ENCODE data around the gene AGRN.
A peak's percentile ranks its signal among the peaks of the same experiment; 100 is the strongest.
"Not testable (repeated sequence)": the region's sequence is repeated elsewhere in the genome, so short reads cannot be mapped to it uniquely, and the experiment has no call there.

AGRN gene

DNA sequence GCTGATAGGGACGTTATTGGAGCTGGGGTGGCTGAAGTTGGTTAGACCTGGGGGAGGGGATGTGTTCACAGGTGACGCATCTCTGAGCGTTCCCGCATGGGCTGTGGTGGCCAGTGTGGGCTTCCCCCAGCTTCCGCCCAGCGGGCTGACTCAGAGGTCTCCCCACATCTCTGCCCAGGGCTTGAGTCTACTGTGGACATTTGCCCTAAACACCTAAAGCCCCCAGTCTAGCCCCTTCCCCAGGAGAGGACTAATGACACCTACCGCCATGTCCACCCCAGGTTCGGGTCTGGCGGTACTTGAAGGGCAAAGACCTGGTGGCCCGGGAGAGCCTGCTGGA is 2.0 kb downstream of the AGRN start:
- DNase-seq, result no peak

DNA sequence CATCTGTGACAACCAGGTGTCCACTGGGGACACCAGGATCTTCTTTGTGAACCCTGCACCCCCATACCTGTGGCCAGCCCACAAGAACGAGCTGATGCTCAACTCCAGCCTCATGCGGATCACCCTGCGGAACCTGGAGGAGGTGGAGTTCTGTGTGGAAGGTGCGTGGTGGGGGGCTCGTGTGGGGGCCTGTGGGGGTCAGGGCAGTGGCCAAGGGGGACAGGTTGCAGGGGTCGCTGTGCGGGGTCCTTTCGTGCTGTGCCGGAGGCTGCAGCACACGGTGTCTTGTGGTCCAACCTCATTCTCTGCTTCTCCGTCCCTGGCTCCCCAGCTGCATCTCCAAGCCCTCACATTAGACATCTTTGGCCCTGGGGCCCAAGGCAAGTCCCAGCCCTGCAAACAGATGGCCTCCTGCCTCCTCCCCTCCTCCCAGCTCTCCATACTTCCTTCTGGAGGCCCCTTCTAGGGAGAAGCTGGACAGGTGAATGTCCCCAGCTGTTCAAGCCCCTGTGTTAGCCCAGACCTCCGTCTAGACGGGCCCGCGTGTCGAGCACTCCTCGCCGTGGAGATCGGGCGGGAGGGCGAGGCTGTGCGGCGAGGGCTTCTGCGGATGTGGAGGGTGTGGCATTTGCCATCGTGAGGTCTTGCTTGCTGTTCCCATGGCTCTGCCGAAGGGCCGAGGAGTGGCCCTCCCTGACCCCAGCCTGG is 2.5 kb downstream of the AGRN start:
- DNase-seq, result no peak

DNA sequence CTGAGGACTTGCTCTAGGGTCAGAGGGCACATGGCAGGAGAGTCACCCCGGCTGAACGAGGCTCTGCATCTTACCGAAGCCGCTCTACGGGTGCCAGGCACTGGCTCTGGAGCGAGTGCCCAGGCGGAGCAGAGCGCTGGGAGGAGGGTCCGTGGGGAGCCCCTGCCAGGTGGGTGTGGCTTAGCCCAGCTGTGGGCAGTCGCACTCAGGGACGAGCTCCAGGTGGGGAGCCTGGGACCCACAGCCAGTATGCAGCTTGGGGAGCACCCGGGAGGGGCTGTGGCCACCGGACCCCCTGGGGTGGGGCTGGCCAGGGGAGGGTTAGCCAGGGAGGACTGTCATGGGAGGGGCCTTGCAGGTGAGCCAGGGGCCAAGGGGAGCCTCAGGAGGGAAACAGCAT is 3.8 kb downstream of the AGRN start:
- DNase-seq, result no peak

DNA sequence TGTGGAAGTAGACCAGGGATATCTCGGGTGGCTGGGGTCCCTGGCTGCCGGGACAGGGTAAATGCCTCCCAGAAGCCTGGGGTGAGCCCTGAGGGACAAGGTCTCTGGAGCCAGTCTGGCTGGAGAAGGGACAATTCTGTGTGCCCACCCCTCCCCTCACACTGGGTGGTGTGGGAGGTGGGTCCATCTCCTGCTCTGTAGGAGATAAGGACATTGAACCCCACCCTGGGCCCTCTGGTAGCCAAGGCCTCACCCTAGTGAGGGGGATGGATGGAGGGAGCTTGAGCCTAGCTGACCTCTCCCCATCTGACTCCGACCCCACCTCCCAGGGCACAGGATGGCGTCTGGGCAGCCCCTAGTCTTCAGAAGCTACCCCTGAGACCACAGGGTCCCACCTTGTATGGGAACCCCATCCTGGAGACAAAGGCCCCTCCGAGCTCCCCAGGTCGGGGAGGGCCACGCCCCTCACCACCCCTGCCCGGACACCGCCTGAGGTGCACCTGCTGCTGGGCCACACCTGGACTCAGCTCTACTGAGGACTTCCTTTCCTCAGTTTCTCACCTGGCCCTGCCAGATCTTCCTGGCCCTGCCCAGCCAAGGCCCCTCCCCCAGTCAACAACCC is 4.3 kb downstream of the AGRN start:
- DNase-seq, result no peak

DNA sequence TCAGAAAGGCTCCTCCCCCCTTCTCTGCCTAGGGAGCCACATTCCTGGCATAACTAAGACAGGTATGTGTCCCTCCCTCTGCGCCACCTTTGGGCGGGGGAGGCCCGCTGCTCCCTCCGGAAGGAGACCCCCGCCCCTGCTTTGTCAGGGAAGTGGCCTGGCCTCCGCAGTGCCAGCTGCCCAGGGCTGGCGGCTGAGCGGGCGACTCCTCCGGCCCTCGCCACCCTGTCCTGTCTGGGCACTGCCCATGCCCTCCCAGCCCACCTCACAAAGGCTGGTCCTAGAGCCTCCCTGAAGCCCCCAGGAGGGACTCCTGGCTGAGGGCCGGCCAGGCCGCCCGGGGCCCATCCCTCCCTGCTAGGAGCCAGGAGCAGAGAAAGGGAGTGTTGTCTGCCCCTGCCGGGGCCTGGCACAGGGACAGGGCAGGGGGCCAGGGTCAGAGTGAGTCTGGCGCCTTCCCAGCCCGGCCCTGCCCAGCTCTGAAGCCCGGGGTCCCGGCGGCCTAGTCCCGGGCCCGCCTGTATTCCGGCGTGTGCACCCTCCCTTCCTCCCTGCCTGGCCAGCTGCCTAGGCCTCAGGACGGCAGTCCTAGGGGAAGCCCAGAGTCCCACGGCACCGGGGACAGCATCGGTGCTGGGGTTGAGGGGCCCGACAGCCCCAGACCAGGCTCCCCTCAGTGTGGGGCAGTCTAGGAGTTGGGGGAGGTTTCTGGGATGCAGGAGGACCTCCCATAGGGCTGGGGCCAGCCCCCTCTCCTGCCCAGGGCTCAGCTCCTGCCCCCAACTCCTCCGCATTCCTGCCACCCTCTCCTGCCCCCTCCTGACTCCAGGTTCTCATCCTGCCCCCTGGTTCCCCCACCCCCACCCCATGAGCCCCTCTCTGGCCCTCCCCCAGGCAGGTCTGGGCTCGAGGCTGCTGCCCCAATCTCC is 5.1 kb downstream of the AGRN start:
- no peak for DNase-seq

DNA sequence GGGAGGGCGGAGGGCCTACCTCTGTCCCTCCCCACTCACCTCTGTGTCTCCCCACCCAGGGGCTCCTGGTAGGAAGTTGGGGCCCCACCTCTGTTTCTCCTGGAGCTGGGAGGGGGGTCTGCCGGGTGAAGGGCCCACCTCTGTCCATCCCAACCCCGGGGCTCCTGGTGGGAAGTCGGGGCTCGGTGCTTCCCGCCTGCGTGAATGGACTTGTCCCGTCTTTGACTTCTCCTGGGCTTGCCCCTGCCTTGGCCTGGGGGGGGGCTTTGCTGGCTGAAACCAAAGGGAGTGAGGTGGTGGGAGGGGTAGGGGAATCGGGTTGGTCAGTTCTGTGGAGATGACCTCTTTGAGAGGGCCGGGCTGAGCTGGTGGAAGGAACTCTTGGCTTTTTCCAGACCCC is 5.8 kb downstream of the AGRN start:
- no peak for DNase-seq

DNA sequence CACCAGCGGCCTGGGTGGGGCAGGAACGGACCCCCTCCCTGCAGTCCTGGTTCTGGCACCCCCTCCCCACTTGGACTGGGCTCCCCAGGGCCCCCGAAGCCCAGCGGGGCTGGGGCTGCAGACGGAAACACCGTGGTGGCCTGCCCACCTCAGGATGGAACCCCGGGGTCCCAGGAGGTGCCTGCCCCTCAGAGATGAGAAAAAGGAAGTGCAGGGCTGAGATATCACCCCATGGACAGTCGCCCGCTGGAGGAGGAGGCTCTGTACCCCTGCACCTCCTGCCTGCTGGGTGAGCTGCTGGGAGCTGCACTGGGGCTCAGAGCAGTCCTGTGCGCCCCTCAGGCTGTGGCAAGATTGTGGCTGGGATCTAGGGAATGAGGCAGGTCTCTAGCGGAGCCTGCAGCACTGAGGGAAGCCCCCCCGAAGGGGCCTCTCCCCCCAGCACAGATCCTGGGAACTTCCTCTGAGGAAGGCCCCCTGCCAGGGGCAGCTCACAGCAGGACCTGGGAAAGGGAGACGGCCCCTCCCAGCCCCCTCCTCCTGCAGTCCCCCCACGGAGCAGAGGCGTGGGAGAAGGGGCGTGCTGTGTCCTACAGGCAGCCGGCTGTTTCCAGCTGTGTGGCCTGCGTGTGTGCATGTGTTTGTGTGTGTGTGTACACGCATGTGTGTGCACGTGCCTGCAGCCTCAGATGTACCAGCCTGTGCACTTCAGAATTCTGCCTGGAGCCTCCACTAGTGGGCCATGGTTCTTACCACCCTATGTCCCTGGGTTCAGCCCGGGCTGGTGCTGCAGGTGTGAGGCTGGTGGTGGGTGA is 6.9 kb downstream of the AGRN start:
- DNase-seq, result no peak

DNA sequence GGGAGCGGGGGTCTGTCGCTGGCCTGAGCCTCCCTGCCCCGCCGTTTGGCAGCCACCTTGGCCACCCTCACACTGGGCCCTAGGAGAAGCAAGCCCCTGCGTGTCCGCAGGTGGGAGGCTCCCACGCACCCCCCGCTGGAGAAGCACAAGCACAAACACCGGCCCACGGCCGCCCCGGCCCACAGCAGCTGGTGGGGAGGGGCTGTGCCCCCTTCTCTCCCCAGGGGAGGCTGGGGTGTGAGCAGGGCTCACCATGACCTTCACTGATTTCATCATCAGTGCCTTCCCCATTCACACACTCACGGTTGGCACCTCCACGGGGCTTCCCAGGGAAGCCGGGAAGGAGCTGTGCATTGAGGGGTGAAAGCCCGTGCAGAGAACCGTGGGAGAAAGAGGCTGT is 7.9 kb downstream of the AGRN start:
- no peak for DNase-seq

DNA sequence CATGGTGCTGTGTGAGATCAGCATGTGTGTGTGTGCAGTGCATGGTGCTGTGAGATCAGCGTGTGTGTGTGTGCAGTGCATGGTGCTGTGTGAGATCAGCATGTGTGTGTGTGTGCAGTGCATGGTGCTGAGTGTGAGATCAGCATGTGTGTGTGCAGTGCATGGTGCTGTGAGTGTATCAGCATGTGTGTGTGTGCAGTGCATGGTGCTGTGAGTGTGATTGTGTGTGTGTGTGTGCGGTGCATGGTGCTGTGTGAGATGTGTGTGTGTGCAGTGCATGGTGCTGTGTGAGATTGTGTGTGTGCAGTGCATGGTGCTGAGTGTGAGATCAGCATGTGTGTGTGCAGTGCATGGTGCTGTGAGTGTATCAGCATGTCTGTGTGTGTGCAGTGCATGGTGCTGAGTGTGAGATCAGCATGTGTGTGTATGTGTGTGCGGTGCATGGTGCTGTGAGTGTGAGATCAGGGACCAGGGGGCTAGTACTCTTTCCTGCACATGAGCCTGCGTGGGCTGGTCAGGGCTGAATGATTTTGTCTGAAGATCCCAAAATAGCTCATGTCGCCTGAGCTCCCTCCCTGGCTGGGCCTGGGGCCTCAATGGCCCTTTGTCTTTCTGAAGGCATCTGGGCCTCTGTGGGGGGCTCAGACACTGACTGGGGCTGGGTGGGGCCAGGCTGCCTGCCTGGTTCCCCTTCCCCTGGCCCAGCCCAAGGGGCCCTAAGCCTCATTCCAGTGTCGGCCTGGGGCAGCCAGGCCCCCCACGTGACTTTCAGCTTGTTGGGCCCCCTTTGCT is 11.1 kb downstream of the AGRN start:
- DNase-seq, result not testable (repeated sequence)

DNA sequence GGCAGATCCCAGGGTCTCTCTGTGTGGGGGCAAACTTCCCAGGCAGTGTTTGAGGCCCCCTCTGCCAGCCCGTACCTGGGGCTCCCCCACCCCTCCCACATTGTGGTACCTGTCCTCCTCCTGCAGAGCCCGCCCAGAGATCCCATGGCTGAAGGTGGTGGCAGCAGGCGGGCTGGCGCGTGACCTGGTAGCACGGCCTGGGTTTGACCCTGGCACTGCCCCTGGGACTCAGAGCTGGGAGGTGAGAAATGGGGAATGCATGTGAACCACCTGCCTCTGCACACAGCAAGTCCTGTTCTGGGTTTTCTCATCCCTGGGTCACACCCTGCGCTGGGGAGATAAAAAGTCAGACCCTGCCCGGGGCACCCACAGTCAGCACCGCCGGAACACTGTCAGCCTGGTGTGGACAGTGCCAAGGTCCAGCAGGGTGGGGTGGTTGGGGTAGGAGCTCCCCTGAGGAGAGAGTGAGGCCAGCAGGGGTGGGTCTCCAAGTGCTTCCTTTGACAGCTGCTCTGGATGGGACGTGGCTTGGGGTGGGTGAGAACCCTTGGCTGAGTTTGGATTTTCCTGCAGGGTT is 11.8 kb downstream of the AGRN start:
- no peak for DNase-seq

DNA sequence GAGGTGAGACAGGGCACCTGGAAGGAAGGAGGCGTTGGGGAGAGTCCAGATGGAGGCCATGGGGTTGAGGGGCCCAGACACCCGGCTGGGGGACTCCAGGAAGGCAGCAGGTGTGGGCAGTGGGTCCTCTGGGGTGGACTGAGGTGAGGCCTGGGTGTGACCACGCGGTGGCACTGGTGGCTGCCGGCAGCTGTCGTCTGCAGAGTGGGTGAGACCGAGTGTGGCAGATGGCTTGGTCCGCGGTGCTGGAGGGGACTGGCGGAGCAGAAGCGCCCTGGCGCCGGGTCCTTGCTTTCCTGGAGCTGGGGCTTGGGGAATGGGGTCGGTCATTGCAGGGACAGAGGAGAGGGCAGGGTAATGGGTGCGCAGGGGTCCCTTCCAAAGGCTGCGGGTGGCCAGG is 12.5 kb downstream of the AGRN start:
- DNase-seq, result peak; percentile 28

DNA sequence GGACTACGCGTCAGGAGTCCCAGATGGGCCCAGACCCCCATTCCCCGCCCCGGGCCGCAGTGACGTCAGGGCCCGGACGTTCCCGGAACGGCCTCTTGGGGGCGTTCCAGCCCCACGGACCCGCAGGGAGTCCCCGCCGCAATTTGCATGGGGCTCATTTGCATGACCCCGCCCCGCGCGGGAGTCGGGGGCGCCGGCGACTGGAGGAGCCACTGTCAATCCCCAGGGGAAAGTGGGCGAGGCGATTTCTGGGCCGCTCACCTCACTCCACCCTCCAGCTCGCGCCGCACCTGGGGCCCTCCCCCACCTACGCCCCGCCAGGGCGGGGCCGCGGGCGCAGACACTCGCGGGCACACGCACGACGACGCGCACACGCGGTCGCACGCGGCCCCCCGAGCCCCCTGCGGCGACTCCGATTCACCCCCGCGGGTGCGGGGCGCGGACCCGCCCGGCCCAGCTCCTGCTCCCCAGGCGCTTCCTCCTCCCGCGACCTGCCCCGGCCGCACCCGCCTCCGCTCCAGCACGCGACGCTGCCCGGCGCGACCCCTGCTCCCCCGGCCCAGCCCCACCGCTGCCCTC is 13.2 kb downstream of the AGRN start:
- peak; percentile 93 for DNase-seq

DNA sequence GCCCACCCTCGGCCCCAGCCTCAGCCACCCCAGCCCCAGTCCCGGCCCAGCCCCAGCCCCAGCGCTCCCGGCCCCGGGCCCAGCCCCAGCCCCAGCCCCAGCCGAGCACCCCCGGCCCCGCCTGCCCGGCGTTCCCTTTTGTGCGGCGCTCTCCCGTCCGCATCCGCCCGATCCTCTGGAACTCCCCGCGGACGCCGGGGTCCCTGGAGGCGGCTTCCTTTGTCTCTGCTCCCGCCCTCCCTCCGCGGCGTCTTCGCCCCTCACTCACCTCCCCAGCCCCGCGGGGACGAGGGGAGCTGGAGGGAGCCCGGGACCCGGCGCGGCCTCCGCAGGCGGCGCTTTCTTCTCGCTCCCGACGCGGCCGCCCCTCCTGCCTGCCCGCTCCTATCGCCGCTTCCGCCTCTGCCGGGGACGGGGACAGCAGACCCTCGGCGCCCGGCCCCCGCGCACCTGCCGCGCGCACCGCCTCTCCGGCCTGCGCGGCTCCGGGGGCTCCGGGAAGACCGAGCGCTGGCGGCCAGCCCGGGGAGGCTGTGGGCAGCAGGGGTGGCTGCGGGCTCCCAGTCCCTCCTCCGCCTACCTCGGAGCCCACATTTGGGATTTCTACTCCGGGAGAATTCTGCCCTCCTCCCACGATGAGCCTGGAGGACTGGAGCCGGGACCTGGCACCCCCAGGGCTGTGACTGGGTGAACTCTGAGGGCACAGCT is 14.0 kb downstream of the AGRN start:
- DNase-seq, result peak; percentile 17

DNA sequence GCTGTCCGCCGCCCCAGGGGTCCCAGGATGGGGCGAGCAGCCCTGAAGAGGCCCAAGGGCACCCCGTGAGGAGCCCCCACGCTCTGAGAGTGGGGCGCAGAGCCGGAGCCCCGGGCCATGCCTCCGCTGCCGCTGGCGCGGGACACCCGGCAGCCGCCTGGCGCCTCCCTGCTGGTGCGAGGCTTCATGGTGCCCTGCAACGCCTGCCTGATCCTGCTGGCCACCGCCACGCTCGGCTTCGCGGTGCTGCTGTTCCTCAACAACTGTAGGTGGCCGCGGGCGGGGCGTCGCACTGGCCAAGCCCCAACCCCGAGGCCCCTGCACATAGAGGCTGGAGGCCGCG is 14.5 kb downstream of the AGRN start:
- DNase-seq, result no peak

DNA sequence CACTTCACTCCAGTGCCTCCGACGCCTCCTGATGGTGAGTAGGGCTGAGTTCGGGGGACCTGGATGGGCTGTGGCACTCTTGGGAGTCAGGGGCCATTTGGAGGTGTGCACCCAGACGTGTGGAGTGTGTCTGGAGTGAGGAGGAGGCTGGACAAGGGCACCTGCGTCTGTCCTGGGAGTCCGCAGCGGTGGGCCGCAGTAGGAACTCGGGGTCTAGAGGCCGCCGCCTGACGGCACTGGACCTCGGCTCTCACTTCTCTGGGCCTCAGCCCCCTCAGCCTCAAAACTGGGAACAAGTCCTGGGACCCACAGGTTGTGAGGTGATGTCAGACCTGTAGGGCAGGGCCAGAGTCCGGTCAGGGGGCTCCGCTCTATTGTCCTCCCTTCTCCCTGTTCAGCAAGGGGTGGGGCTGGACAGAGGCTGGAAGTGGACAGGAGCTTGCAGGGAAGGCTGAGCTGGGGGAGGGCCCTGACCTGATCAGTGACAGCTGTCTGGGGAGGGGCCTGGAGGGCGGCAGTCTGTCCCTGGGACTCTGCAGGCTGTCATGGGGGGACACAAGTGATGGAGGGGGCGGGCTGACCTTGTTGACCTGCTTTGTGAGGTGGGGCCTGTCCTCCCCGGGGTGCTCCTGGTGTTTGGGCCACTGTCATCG is 15.5 kb downstream of the AGRN start:
- no peak for DNase-seq

DNA sequence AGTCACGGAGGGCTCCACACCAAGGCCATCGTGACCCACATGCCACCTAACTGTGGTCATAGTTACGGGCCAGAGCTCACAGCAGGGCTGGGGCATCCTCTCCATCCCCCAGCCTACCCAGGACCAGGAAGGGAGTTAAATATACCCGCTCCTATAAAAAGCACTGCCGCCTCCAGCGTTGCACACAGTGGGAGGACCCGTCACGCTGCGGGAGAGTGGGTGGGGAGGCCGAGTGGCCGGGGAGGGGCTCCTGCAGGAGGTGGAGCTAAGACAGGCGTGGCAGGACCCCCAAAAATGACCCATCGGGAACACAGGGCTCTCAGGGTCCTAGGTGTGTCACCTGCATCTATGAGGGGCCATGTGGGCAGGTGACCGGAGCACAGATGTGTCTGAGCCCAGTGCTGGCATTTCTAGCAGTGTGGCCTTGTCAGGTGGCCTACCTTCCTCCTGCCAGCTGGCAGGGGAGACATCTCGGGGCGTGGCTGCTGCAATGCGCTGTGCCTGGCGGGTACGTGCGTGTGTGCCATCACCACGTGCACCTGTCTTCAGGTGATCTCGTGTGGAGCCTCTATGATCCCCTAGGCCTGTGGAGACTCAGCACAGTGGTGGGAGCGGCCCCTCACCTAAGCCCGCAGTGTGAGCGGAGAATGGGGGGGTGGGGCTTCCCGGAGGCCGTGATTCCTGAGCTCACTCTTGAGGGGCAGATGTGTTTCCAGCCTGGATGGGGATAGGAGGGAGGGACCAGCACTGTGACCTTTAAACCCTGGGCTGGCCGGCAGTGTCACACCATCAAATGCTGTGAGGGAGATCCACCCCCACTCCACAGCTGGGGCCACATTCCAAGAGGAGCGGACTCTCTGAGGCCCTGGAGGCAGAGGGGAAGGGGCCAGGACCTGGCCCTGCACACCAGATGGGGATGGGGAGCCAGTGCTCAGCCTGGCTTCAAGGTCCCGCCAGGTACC is 17.7 kb downstream of the AGRN start:
- DNase-seq, result no peak

DNA sequence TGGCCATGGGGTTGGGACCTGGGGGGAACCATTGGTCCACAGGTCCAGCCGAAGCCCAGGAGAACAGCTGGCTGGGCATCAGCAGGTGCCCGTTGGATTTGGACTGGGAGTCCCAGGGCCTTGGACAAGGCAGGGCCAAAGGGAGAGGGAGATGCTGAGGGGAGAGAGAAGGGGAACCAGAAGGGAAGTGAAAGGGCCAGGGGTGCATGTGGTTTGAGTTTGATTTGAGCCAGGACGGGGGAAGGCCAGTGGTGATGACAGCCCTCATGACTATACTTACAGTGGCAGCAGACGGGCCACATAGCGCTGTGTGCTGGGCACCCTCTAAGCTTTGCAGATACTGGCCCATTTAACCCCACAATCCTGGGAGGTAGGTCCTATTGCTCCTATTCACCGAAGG is 18.8 kb downstream of the AGRN start:
- DNase-seq, result no peak

DNA sequence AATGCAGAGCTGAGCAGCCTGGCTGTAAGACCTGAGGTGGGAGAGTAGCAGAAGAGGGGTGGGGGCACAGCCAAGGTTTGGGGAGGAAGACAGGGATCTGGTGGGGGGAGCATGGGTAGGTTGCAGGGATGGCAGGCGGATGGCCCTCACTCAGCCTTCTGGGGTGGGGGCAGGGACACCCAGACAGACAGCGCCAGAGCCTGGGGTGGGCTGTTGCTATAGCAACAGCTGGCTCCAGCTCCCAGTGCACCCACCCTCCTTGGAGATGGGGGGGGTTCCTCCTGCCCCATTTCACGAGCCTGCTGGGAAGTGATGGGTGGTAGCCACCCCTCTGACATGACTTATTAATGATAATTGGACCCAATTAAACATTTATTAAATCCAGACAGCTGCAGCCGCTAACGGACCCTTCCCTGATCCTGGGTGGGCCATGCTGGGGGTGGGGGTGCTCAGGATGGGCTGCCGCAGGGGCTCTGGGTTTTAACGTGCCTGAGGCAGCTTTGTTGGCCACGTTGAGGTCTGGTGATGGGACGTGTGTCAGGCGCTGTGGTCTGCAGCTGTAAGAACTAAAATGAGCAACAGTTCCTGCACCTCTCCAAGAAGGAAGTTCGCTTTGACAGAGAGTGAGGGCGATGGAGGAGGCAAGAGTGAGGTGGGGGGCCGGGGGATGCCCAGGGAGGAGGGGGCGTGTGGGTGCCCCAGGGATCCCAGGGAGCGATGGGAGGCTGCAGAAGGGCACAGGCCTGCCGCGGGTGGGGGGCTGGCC is 19.4 kb downstream of the AGRN start:
- DNase-seq, result no peak
